HG02870 (cell line): ENCODE data around the gene NAPB.

Experiments
- ATAC-seq: cut with Tn5 transposase; IDR thresholded peaks from one replicate; pipeline ENCODE4 v1.9.1; 2021; ENCODE audit warnings: mild to moderate bottlenecking, moderate library complexity; ENCODE audit not compliant: unreplicated experiment

Gene NAPB

GRCh38 chr20:23438661-23439060 lies 17.4 kb upstream of the NAPB start:
- ATAC-seq = no peak

GRCh38 chr20:23437126-23437899 lies 16.0 kb upstream of the NAPB start:
- ATAC-seq = no peak

GRCh38 chr20:23436681-23437080 lies 15.4 kb upstream of the NAPB start:
- no peak for ATAC-seq

- ATAC-seq = no peak
Observed at GRCh38 chr20:23435626-23436539, 14.6 kb upstream of the NAPB start.

- ATAC-seq = no peak
Observed at GRCh38 chr20:23434521-23435313, 13.4 kb upstream of the NAPB start.

GRCh38 chr20:23433628-23434027 lies 12.3 kb upstream of the NAPB start:
- ATAC-seq = no peak

- no peak for ATAC-seq
Observed at GRCh38 chr20:23425129-23425528, 3.8 kb upstream of the NAPB start.

- peak; percentile 32 for ATAC-seq
Observed at GRCh38 chr20:23419995-23420901, 1.0 kb downstream of the NAPB start.

- ATAC-seq = no peak
Observed at GRCh38 chr20:23419657-23419994, 1.7 kb downstream of the NAPB start.

GRCh38 chr20:23417861-23418260 lies 3.4 kb downstream of the NAPB start:
- ATAC-seq = no peak

- no peak for ATAC-seq
Observed at GRCh38 chr20:23415959-23416583, 5.2 kb downstream of the NAPB start.

GRCh38 chr20:23415555-23415954 lies 5.7 kb downstream of the NAPB start:
- ATAC-seq = no peak

GRCh38 chr20:23414526-23415188 lies 6.6 kb downstream of the NAPB start:
- no peak for ATAC-seq

GRCh38 chr20:23413862-23414422 lies 7.3 kb downstream of the NAPB start:
- ATAC-seq = no peak

- ATAC-seq = no peak
Observed at GRCh38 chr20:23412026-23412425, 9.3 kb downstream of the NAPB start.

GRCh38 chr20:23410916-23411695 lies 10.2 kb downstream of the NAPB start:
- no peak for ATAC-seq

- no peak for ATAC-seq
Observed at GRCh38 chr20:23409800-23410199, 11.5 kb downstream of the NAPB start.

- ATAC-seq = no peak
Observed at GRCh38 chr20:23408957-23409356, 12.3 kb downstream of the NAPB start.
